Astrocyte (in vitro differentiated cells and primary cell): ENCODE data around the gene LHFPL3.

ENCODE experiments used
- CTCF ChIP-seq: IDR thresholded peaks from 2 replicates; pipeline ENCODE4 v1.5.1; 2011; ENCODE audit warnings: low read depth, mild to moderate bottlenecking, inconsistent platforms, low read length, moderate library complexity; ENCODE audit not compliant: insufficient read depth
- EZH2 ChIP-seq: IDR thresholded peaks from 2 replicates; pipeline ENCODE4 v1.6.1; 2012; ENCODE audit warnings: mild to moderate bottlenecking, low read length, inconsistent platforms; ENCODE audit not compliant: insufficient read depth

GRCh38 chr7:104839842-104840241, 511.4 kb downstream of the LHFPL3 start:
- TF ChIP-seq CTCF (no peak), EZH2 (no peak)
